ENCODE data around the gene PDGFRB.

The PDGFRB gene

GRCh38 chr5:150142185-150142958 is 13.3 kb downstream of the PDGFRB start:
- Histone ChIP-seq H3K27ac (ENCODE audit: low read depth, low read length) (peak overlapping the region; percentile 47), H3K4me1 (ENCODE audit: insufficient read depth, low read length) (peaks cover 75% of the 10 kb centered on the region), H3K4me3 (ENCODE audit: low read depth in 1 of 2, low read length in 2 of 2) (no peak overlapping the region), H3K9ac (ENCODE audit: low read length) (no peak overlapping the region), H3K27me3 (ENCODE audit: control insufficient read depth in 1 of 2, insufficient read depth in 2 of 2, low read length in 2 of 2) (no peaks in the 10 kb centered on the region), H3K9me3 (ENCODE audit: low read length) (no peaks in the 10 kb centered on the region), H3K36me3 (ENCODE audit: insufficient read depth, low read length) (no peaks in the 10 kb centered on the region)

GRCh38 chr5:150141544-150142184 is 14.0 kb downstream of the PDGFRB start:
- Histone ChIP-seq H3K9me3 (ENCODE audit: low read length) (no peaks in the 10 kb centered on the region), H3K4me1 (ENCODE audit: insufficient read depth, low read length) (peaks cover 82% of the 10 kb centered on the region), H3K27ac (ENCODE audit: low read depth, low read length) (peak overlapping the region; percentile 47), H3K9ac (ENCODE audit: low read length) (no peak overlapping the region), H3K36me3 (ENCODE audit: insufficient read depth, low read length) (no peaks in the 10 kb centered on the region), H3K27me3 (ENCODE audit: control insufficient read depth in 1 of 2, insufficient read depth in 2 of 2, low read length in 2 of 2) (no peaks in the 10 kb centered on the region), H3K4me3 (ENCODE audit: low read depth in 1 of 2, low read length in 2 of 2) (no peak overlapping the region)

- Histone ChIP-seq H3K9ac (ENCODE audit: low read length) (no peak overlapping the region), H3K27ac (ENCODE audit: low read depth, low read length) (no peak overlapping the region), H3K4me1 (ENCODE audit: insufficient read depth, low read length) (peaks cover 80% of the 10 kb centered on the region), H3K27me3 (ENCODE audit: control insufficient read depth in 1 of 2, insufficient read depth in 2 of 2, low read length in 2 of 2) (no peaks in the 10 kb centered on the region), H3K36me3 (ENCODE audit: insufficient read depth, low read length) (no peaks in the 10 kb centered on the region), H3K4me3 (ENCODE audit: low read depth in 1 of 2, low read length in 2 of 2) (no peak overlapping the region), H3K9me3 (ENCODE audit: low read length) (no peaks in the 10 kb centered on the region)
Measured at GRCh38 chr5:150140830-150141229, 14.8 kb downstream of the PDGFRB start.

GRCh38 chr5:150139334-150139733 is 16.3 kb downstream of the PDGFRB start:
- Histone ChIP-seq H3K4me1 (ENCODE audit: insufficient read depth, low read length) (peaks cover 74% of the 10 kb centered on the region), H3K27ac (ENCODE audit: low read depth, low read length) (peak overlapping the region; percentile 67), H3K9ac (ENCODE audit: low read length) (no peak overlapping the region), H3K4me3 (ENCODE audit: low read depth in 1 of 2, low read length in 2 of 2) (peak overlapping the region in 1 of 2 donors; percentile 36), H3K9me3 (ENCODE audit: low read length) (no peaks in the 10 kb centered on the region), H3K36me3 (ENCODE audit: insufficient read depth, low read length) (peaks cover 5% of the 10 kb centered on the region), H3K27me3 (ENCODE audit: control insufficient read depth in 1 of 2, insufficient read depth in 2 of 2, low read length in 2 of 2) (no peaks in the 10 kb centered on the region)

- peaks cover 69% of the 10 kb centered on the region for H3K4me1 ChIP-seq (ENCODE audit: insufficient read depth, low read length)
- peak overlapping the region in 1 of 2 donors; percentile 36 for H3K4me3 ChIP-seq (ENCODE audit: low read depth in 1 of 2, low read length in 2 of 2)
- H3K36me3 ChIP-seq (ENCODE audit: insufficient read depth, low read length), result peaks cover 10% of the 10 kb centered on the region
- no peak overlapping the region for H3K9ac ChIP-seq (ENCODE audit: low read length)
- H3K27ac ChIP-seq (ENCODE audit: low read depth, low read length), result peak overlapping the region; percentile 67
- H3K27me3 ChIP-seq (ENCODE audit: control insufficient read depth in 1 of 2, insufficient read depth in 2 of 2, low read length in 2 of 2), result no peaks in the 10 kb centered on the region
- H3K9me3 ChIP-seq (ENCODE audit: low read length), result no peaks in the 10 kb centered on the region
Measured at GRCh38 chr5:150138551-150139265, 16.9 kb downstream of the PDGFRB start.

- H3K9ac ChIP-seq (ENCODE audit: low read length), result no peak overlapping the region
- H3K4me1 ChIP-seq (ENCODE audit: insufficient read depth, low read length), result peaks cover 64% of the 10 kb centered on the region
- peaks cover 17% of the 10 kb centered on the region for H3K36me3 ChIP-seq (ENCODE audit: insufficient read depth, low read length)
- H3K27me3 ChIP-seq (ENCODE audit: control insufficient read depth in 1 of 2, insufficient read depth in 2 of 2, low read length in 2 of 2), result no peaks in the 10 kb centered on the region
- H3K9me3 ChIP-seq (ENCODE audit: low read length), result no peaks in the 10 kb centered on the region
- H3K4me3 ChIP-seq (ENCODE audit: low read depth in 1 of 2, low read length in 2 of 2), result peak overlapping the region in 1 of 2 donors; percentile 36
- H3K27ac ChIP-seq (ENCODE audit: low read depth, low read length), result peak overlapping the region; percentile 67
Measured at GRCh38 chr5:150137997-150138396, 17.6 kb downstream of the PDGFRB start.

GRCh38 chr5:150137168-150137957 is 18.3 kb downstream of the PDGFRB start:
- no peak overlapping the region for H3K4me3 ChIP-seq (ENCODE audit: low read depth in 1 of 2, low read length in 2 of 2)
- H3K9me3 ChIP-seq (ENCODE audit: low read length), result no peaks in the 10 kb centered on the region
- peak overlapping the region; percentile 14 for H3K27ac ChIP-seq (ENCODE audit: low read depth, low read length)
- H3K36me3 ChIP-seq (ENCODE audit: insufficient read depth, low read length), result peaks cover 18% of the 10 kb centered on the region
- H3K4me1 ChIP-seq (ENCODE audit: insufficient read depth, low read length), result peaks cover 64% of the 10 kb centered on the region
- H3K9ac ChIP-seq (ENCODE audit: low read length), result no peak overlapping the region
- H3K27me3 ChIP-seq (ENCODE audit: control insufficient read depth in 1 of 2, insufficient read depth in 2 of 2, low read length in 2 of 2), result no peaks in the 10 kb centered on the region

GRCh38 chr5:150136305-150137167 is 19.1 kb downstream of the PDGFRB start:
- Histone ChIP-seq H3K27ac (ENCODE audit: low read depth, low read length) (peak overlapping the region; percentile 14), H3K9ac (ENCODE audit: low read length) (no peak overlapping the region), H3K4me1 (ENCODE audit: insufficient read depth, low read length) (peaks cover 64% of the 10 kb centered on the region), H3K4me3 (ENCODE audit: low read depth in 1 of 2, low read length in 2 of 2) (no peak overlapping the region), H3K36me3 (ENCODE audit: insufficient read depth, low read length) (peaks cover 19% of the 10 kb centered on the region), H3K27me3 (ENCODE audit: control insufficient read depth in 1 of 2, insufficient read depth in 2 of 2, low read length in 2 of 2) (no peaks in the 10 kb centered on the region), H3K9me3 (ENCODE audit: low read length) (no peaks in the 10 kb centered on the region)

GRCh38 chr5:150135557-150136304 is 19.9 kb downstream of the PDGFRB start:
- Histone ChIP-seq H3K27ac (ENCODE audit: low read depth, low read length) (no peak overlapping the region), H3K27me3 (ENCODE audit: control insufficient read depth in 1 of 2, insufficient read depth in 2 of 2, low read length in 2 of 2) (no peaks in the 10 kb centered on the region), H3K36me3 (ENCODE audit: insufficient read depth, low read length) (peaks cover 21% of the 10 kb centered on the region), H3K4me1 (ENCODE audit: insufficient read depth, low read length) (peaks cover 58% of the 10 kb centered on the region), H3K9ac (ENCODE audit: low read length) (no peak overlapping the region), H3K4me3 (ENCODE audit: low read depth in 1 of 2, low read length in 2 of 2) (no peak overlapping the region), H3K9me3 (ENCODE audit: low read length) (no peaks in the 10 kb centered on the region)

GRCh38 chr5:150134198-150134588 is 21.5 kb downstream of the PDGFRB start:
- Histone ChIP-seq H3K36me3 (ENCODE audit: insufficient read depth, low read length) (peaks cover 25% of the 10 kb centered on the region), H3K4me1 (ENCODE audit: insufficient read depth, low read length) (peaks cover 58% of the 10 kb centered on the region), H3K27me3 (ENCODE audit: control insufficient read depth in 1 of 2, insufficient read depth in 2 of 2, low read length in 2 of 2) (no peaks in the 10 kb centered on the region), H3K9ac (ENCODE audit: low read length) (no peak overlapping the region), H3K4me3 (ENCODE audit: low read depth in 1 of 2, low read length in 2 of 2) (no peak overlapping the region), H3K27ac (ENCODE audit: low read depth, low read length) (no peak overlapping the region), H3K9me3 (ENCODE audit: low read length) (no peaks in the 10 kb centered on the region)
